Measurements from ENCODE around the gene CLASP1. TPM values are rescaled to one million over a fixed set of nuclear protein-coding genes. Genes with fewer than 3 reads are reported as not detected.

Gene CLASP1
- total RNA-seq, 4 donors from 2014 or later: 43.0 to 53.9 (median 51.3) TPM

DNA sequence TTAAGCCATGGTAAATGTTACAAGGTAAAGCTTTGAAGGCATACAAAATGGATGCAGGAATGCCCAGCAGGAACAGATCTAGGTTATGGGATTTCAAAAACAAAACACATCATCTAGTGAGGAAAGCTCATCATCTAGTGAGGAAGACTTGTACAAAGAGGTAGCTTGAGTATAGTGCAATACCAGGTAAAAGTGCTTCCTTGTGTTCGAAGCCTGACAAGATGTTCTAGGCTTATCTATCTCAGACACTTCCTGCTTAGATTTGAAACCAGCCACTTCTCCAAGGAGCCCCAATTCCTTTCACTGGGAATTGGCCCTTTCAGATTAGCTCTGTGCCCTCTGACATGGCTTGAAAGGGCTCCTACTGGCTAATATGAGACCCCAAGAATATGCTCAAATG is 73.0 kb downstream of the CLASP1 start:
- no peak for TF ChIP-seq EP300 (IDR thresholded peaks at IDR 0.05; ENCODE audit: low read depth)
- TF ChIP-seq, protein P1, sequence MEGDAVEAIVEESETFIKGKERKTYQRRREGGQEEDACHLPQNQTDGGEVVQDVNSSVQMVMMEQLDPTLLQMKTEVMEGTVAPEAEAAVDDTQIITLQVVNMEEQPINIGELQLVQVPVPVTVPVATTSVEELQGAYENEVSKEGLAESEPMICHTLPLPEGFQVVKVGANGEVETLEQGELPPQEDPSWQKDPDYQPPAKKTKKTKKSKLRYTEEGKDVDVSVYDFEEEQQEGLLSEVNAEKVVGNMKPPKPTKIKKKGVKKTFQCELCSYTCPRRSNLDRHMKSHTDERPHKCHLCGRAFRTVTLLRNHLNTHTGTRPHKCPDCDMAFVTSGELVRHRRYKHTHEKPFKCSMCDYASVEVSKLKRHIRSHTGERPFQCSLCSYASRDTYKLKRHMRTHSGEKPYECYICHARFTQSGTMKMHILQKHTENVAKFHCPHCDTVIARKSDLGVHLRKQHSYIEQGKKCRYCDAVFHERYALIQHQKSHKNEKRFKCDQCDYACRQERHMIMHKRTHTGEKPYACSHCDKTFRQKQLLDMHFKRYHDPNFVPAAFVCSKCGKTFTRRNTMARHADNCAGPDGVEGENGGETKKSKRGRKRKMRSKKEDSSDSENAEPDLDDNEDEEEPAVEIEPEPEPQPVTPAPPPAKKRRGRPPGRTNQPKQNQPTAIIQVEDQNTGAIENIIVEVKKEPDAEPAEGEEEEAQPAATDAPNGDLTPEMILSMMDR (IDR thresholded peaks at IDR 0.05): no peak
- TF ChIP-seq POLR2AphosphoS5 (IDR thresholded peaks at IDR 0.05): no peak
- TF ChIP-seq POLR2A (IDR thresholded peaks at IDR 0.05): no peak
- no peaks in the 10 kb centered on the region for H3K36me3 ChIP-seq
- intact Hi-C loops (cut with DNase I; ENCODE audit: low total_unique reads) (no loop called here), in situ Hi-C loops (cut with MboI; ENCODE audit: low pct_ligation_motif_present in 1 of 4, low pct_unique_long_range_greater_than_20kb in 1 of 4, low sequenced_read_pairs in 3 of 4) (no loop called here)
- no peaks in the 10 kb centered on the region for H3K9me3 ChIP-seq
- DNase-seq: no peak
- peaks cover 0 to 6% (median 0%) of the 10 kb centered on the region in 4 donors for H3K4me1 ChIP-seq
- H3K27ac ChIP-seq: no peak overlapping the region
- 81 to 89% methylated on average over 1 of the region's 1 CpG for WGBS, 2 donors (ENCODE audit: low coverage in 1 of 2)
- H3K27me3 ChIP-seq: no peaks in the 10 kb centered on the region
- H3K4me3 ChIP-seq: no peak overlapping the region

DNA sequence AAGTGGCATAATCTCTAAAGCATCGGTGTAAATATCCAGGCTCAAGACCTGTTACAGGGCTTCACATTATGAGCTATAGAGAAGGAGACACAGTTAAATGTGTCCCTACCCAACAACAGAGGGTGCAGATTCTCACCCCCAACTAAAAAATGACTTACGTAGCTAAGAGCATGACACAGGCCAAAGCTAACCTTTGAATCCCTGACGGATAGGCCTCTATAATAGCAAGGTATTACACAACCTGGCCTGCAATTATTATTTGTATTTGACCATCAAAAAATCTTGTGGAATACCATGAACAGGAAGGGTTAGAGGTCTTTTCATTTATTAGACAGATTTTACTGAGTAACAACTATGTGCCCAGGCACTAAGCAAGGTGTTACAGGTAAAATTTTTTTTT is 73.5 kb downstream of the CLASP1 start:
- Histone ChIP-seq H3K4me3 (no peak overlapping the region), H3K9me3 (no peaks in the 10 kb centered on the region), H3K27me3 (no peaks in the 10 kb centered on the region), H3K27ac (no peak overlapping the region), H3K36me3 (no peaks in the 10 kb centered on the region), H3K4me1 (peaks cover 0 to 6% (median 0%) of the 10 kb centered on the region in 4 donors)
- intact Hi-C loops (cut with DNase I; ENCODE audit: low total_unique reads) (no loop called here), in situ Hi-C loops (cut with MboI; ENCODE audit: low pct_ligation_motif_present in 1 of 4, low pct_unique_long_range_greater_than_20kb in 1 of 4, low sequenced_read_pairs in 3 of 4) (no loop called here)
- DNase-seq: no peak
- no peak for TF ChIP-seq POLR2A (IDR thresholded peaks at IDR 0.05)
- TF ChIP-seq EP300 (IDR thresholded peaks at IDR 0.05; ENCODE audit: low read depth): no peak
- no peak for TF ChIP-seq POLR2AphosphoS5 (IDR thresholded peaks at IDR 0.05)
- TF ChIP-seq, protein P1 (IDR thresholded peaks at IDR 0.05): no peak
- WGBS, 2 donors (ENCODE audit: low coverage in 1 of 2): 99 to 100% methylated on average over 2 to 3 of the region's 3 CpGs

DNA sequence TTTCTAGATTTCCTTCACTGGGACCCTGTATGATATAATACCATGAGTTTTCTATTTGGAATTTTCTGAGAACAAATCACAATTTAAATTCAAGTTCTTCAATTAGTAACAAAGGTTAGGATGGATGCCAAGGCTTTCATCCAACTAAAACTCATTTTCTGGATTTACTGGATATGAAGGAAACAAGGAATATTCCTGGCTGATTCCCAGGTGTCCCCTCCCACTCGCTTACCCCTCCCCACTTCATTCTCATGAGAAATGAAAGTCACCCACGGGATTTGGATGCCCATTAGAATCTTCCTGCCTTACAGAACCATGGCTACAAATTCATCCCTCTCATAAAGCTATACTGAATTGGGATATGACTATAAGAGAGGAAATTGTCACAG is 78.6 kb downstream of the CLASP1 start:
- TF ChIP-seq POLR2AphosphoS5 (IDR thresholded peaks at IDR 0.05): no peak
- no peak for TF ChIP-seq POLR2A (IDR thresholded peaks at IDR 0.05)
- no peak for TF ChIP-seq EP300 (IDR thresholded peaks at IDR 0.05; ENCODE audit: low read depth)
- TF ChIP-seq, protein P1 (IDR thresholded peaks at IDR 0.05): no peak
- H3K4me3 ChIP-seq: no peak overlapping the region
- H3K27ac ChIP-seq: no peak overlapping the region
- H3K36me3 ChIP-seq: no peaks in the 10 kb centered on the region
- no peaks in the 10 kb centered on the region for H3K9me3 ChIP-seq
- intact Hi-C loops (cut with DNase I; ENCODE audit: low total_unique reads): no loop called here
- in situ Hi-C loops (cut with MboI; ENCODE audit: low pct_ligation_motif_present in 1 of 4, low pct_unique_long_range_greater_than_20kb in 1 of 4, low sequenced_read_pairs in 3 of 4): no loop called here
- 65 to 74% methylated on average over 2 of the region's 2 CpGs for WGBS, 2 donors (ENCODE audit: low coverage in 1 of 2)
- H3K4me1 ChIP-seq: no peaks in the 10 kb centered on the region
- no peaks in the 10 kb centered on the region for H3K27me3 ChIP-seq
- no peak for DNase-seq

DNA sequence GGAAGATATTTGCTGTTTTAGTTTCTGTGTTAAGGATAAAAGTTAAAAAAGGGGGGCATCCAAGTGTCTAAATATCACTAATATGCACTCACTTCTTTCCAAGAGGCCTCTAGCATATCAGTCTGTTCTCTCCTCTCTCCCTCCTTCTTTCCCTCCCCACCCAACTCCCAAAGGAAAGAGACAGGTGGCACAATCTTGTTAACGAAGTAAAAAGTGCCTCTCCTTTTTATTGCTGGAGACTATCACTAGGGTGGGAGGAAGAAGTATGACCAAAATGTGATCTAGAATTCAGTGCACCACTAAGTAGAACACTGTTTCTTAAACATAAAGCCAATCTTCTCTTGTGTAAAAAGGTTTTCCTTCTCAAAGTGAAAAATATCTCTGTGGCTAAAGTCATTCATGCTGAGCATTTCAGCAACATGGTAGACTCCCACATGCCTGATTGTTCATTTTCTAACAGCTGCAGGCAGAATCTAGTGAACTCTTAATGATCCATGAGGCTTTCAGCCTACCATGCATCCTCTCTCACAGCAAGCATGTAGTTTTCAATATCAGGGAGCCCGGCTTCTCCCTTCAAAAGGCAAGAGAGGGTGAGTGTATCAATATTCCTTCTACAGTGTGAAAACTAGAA is 79.1 kb downstream of the CLASP1 start:
- TF ChIP-seq POLR2AphosphoS5 (IDR thresholded peaks at IDR 0.05): no peak
- TF ChIP-seq, protein P1 (IDR thresholded peaks at IDR 0.05): no peak
- no peak for TF ChIP-seq POLR2A (IDR thresholded peaks at IDR 0.05)
- TF ChIP-seq EP300 (IDR thresholded peaks at IDR 0.05; ENCODE audit: low read depth): no peak
- WGBS, 2 donors (ENCODE audit: low coverage in 1 of 2): 77% methylated on average over 2 of the region's 2 CpGs; no CpG with 5 or more reads in 1 of the 2 donors

More for the DNA sequence above, 79.1 kb downstream of the CLASP1 start:
- H3K27me3 ChIP-seq: no peaks in the 10 kb centered on the region
- no peak overlapping the region for H3K4me3 ChIP-seq
- intact Hi-C loops (cut with DNase I; ENCODE audit: low total_unique reads): no loop called here
- no peaks in the 10 kb centered on the region for H3K9me3 ChIP-seq
- H3K27ac ChIP-seq: no peak overlapping the region
- in situ Hi-C loops (cut with MboI; ENCODE audit: low pct_ligation_motif_present in 1 of 4, low pct_unique_long_range_greater_than_20kb in 1 of 4, low sequenced_read_pairs in 3 of 4): no loop called here
- no peaks in the 10 kb centered on the region for H3K36me3 ChIP-seq
- peaks cover 0 to 4% (median 0%) of the 10 kb centered on the region in 4 donors for H3K4me1 ChIP-seq
- no peak for DNase-seq
